CD4-positive, alpha-beta T cell treated with Interleukin-17A for 4 hours (primary cell): ENCODE results near the gene PDCD2.
"Not testable (repeated sequence)": the region's sequence is repeated elsewhere in the genome, so short reads cannot be mapped to it uniquely, and the experiment has no call there.

Source experiments
- DNase-seq: peaks from one replicate; pipeline ENCODE4 v3.0.0-alpha.2; 2020; ENCODE audit warnings: mixed read lengths

The PDCD2 gene

DNA sequence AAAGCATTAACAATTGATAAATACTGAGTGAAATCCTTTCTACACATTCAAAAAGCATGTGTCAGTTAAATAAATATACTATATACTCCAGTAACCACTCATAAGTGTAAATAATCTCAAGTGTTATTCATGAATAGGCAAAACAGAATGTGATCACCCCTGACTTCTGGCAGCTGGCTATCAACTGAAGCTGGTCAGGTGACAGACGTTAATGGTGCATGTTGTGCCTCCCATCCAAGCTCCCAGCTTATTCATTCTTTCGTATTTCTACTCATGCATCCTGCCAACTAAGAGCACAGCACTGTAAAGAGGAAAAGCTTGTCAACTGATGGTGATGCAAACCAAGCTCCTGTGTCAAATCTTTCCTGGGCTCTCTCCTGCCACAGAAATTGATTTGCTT lies 39.0 kb downstream of the PDCD2 start:
- no peak for DNase-seq

DNA sequence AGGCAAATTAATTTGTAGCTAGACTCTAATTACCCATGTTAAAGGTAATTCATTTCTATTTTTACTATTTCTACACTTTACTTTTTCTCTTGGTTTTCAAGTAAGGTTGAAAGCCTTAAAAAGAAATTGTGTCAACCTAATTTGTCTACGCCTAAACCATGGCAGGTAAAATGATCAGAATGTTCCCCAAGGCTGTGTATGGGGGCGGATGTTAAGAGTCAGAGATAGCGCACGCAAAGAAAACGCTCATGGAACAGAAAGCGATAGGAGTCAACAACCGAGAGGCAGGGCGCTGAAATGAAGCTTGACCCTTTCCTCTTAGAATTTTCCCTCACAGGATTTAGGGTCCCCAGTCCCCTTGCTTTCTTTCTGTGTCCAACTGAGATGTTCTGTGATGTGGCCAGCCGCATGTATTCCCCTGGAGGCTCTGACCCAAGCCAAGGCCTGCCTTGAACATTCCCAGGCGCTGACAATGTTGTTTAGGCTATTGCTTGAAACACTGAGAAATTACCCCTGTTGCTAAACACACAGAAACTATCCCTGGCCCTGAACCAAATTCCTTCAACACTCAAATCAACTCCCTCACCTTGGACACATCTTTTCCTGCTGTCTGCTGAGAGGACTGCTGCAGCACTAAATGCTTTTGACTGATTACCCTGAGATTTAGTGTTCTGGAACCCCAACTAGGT lies 42.3 kb downstream of the PDCD2 start:
- DNase-seq = no peak

DNA sequence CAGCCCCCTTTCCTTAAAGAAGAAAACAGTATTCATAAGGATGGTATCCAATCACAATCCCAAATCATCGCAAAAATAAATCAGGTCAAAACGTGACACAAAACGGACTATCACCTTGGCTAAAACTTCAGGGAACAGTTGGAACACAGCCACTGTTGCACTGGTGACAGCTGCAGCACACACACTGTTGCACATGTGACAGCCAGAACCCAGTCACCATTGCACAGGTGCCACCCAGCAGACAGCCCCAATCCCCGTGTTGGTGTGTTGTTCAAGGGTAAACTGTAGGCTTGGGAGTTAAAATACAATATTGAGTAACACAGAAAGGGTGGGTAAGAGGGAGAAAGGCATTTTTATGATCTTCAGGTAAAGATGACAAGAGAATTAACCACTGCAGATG lies 47.1 kb downstream of the PDCD2 start:
- no peak for DNase-seq

DNA sequence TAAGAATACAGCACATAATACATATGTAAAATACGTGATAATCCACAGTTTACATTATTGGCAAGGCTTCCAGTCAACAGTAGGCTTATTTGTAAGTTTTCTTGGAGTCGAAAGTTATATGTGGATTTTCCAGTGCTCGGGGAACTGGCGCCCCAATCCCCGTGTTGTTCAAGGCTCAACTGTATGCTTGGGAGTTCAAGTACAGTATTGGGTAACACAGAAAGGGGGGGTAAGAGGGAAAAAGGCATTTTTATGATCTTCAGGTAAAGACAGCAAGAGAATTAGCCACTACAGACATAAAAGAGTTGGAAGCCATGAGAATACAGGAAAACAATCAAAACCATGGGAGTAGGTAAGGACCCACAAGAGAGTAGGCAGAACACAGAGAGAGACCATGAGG lies 47.8 kb downstream of the PDCD2 start:
- no peak for DNase-seq

DNA sequence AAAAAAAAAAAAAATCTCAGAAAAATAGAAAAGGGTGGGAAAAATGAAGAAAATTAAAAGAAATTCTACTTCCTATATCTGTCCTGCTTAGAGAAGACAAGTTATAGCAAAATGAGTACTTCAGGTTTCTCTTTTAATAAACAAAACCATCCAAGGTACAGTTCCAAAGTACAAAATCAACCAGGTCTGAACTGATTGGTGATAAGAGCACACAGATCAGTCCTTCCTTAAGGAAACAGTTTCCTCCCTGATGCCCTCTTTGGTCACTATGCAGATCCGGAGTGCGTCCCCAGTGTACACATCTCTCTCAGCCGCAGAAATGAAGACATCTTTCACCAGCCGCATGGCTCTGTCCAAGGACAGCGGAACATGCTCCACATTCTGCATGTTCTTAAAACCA lies 49.4 kb downstream of the PDCD2 start:
- DNase-seq = no peak

DNA sequence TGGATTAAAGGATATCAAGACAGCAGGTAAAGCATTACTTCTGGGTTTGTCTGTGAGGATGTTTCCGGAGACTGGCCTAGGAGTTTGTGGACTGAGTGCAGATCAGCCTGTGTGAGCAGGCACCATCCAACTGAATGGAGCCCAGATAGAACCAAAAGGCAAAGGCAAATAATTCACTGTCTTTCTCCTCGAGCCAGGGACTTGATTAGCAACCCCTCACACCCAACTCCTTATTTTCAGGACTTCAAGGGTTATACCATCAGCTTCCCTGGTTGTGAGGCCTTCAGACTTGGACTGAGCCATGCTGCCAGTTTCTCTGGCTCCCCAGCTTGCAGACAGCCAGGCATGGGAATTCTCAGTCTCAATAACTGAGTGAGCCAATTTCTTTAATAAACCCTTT lies 50.6 kb downstream of the PDCD2 start:
- DNase-seq = no peak

DNA sequence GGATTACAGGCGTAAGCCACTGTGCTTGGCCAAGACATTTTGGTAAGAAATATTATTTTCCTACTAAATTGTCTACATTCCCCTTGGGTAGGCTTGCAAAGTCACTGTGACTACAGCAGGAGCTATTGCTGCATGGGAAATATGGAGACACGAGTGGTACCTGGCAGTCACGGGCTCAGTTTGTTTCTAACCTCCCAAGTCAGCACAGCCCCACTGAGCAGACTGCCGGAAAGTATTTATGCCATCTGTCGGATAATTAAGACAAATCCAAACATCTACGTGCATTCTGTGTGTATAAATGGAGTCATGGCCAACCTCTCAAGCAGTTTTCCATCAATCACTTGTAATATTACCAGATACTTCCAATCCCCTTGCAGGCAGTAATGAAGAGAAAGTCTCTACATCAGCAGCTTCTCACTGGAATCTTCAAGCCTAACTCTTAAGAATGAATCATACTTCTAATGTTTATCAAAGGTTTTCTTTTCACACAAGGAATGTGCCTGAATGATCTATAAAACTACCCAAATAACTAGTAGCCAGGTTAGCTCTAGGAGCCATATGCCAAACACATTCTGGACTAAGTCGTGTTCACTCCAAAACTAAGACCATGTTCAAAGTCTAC lies 51.5 kb downstream of the PDCD2 start:
- DNase-seq = no peak

DNA sequence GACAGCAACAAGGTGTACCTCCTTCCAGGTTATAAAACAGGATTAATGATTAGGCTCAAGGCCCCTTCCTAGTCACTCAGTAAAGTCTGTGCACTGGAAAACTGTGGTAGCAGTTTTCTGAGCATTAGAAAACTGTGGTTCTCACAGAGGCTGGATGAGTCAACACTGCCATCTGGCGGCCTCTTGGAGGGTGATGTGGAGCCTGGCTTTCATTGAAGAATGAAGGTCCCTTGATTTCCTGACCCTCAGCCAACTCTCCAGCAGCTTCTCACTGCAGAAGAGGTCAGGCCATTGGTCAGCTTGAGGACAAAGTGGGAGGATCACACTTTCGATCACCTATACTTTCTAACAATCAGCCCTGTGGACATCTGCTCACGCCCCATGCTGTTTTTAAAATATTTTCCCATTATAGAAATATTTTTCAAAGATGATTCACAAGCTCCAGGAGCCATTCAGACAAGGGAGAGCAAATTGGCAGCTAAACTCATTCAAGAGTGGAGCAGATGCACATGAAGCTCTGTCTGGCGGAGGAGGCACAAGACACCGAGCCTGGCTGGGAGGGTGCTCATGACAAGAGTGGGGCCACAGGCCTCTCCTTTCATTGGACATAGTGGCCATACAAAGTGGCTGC lies 54.5 kb downstream of the PDCD2 start:
- peak; percentile 74 for DNase-seq

DNA sequence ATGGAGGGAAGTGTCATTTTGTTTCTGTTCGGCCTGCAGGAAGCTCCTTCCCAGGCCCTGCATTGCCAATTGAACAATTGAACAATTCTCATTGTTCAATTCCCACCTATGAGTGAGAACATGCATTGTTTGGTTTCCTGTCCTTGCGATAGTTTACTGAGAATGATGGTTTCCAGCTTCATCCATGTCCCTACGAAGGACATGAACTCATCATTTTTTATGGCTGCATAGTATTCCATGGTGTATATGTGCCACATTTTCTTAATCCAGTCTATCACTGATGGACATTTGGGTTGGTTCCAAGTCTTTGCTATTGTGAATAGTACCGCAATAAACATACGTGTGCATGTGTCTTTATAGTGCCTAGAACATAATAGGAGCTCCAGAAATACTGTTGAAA lies 56.4 kb downstream of the PDCD2 start:
- not testable (repeated sequence) for DNase-seq

DNA sequence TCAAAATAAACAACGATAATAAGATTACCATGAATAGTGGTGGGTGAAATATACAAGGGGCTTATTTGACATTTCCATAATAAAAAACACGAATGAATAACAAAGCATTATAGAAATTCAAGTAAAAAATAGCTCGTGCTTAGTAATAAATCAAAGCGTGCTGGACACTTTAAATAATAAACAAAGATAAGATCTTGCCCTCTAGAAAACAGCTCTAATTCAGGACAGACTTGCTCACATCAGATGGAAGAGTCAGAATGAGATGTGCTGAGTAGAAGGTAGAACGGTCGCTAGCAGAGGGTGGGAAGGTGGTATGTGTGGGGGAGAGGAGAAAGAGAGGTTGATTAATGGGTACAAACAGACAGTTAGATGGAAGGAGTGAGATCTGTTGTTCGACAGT lies 58.6 kb downstream of the PDCD2 start:
- no peak for DNase-seq
